ENCODE results near the gene SYNPO2. TPM values are rescaled to one million over a fixed set of nuclear protein-coding genes. Genes with fewer than 3 reads are reported as not detected.
"Not testable (repeated sequence)": the region's sequence is repeated elsewhere in the genome, so short reads cannot be mapped to it uniquely, and the experiment has no call there.

The SYNPO2 gene
- total and polyA plus RNA-seq, 2 of the 13 experiments (the other 11 are each of a cell fraction or from before 2014, with no cell fraction given): not detected

- H3K4me1 ChIP-seq (ENCODE audit: insufficient read depth, low read length); intact Hi-C loops (cut with micrococcal nuclease; ENCODE audit: unreplicated experiment); H3K27ac ChIP-seq (ENCODE audit: extremely low read length, insufficient read depth, low read length); H3K79me2 ChIP-seq (ENCODE audit: insufficient read depth, low read length); H3K4me2 ChIP-seq (ENCODE audit: low read depth, low read length); ATAC-seq; CTCF ChIA-PET (ENCODE audit: low intra/inter-chr PET ratio, low total read pairs); H3K4me3 ChIP-seq (replicated peaks in 1 of 3; ENCODE audit: insufficient read depth in 1 of 3, low read depth in 2 of 3, low read length in 3 of 3); BruUV-seq (replicated peaks); H3K9ac ChIP-seq (ENCODE audit: insufficient read depth, low read depth, low read length); DNase-seq (ENCODE audit: low spot score); H4K20me1 ChIP-seq (ENCODE audit: insufficient read depth, low read length); H3K27me3 ChIP-seq (ENCODE audit: control insufficient read depth in 1 of 2, insufficient read depth in 2 of 2, low read length in 2 of 2); H3K36me3 ChIP-seq (replicated peaks in 1 of 2; ENCODE audit: control insufficient read depth in 1 of 2, insufficient read depth in 2 of 2, low read length in 2 of 2); FAIRE-seq; POLR2A ChIA-PET; H2AFZ ChIP-seq (ENCODE audit: low read length); H3K9me3 ChIP-seq (ENCODE audit: low read length): not testable (repeated sequence)
- 85% methylated on average over 9 of the region's 24 CpGs for WGBS (ENCODE audit: low lambda C conversion rate)
- in situ Hi-C loops (cut with HindIII; ENCODE audit: extremely low pct_ligation_motif_present, low pct_unique_long_range_greater_than_20kb): loop anchor here (25.0 kb wide), 2 partner anchors 510 to 660 kb away; partner anchors contain the start of gene PDE5A
Observed at GRCh38 chr4:118977100-118977499, 88.4 kb downstream of the SYNPO2 start.

- H3K79me2 ChIP-seq (ENCODE audit: insufficient read depth, low read length): no peaks in the 10 kb centered on the region
- intact Hi-C loops (cut with micrococcal nuclease; ENCODE audit: unreplicated experiment): loop anchor here (5.0 kb wide), 2 partner anchors 323 to 493 kb away; a partner anchor contains a TSS
- 0 out of 5 replicates have a peak, but pooled peaks cover 0 to 1% of the 10 kb centered on the region in 2 experiments for H3K27me3 ChIP-seq (ENCODE audit: control insufficient read depth in 1 of 2, insufficient read depth in 2 of 2, low read length in 2 of 2)
- ChIA-PET CTCF (ENCODE audit: low intra/inter-chr PET ratio, low total read pairs) (no interaction called here), POLR2A (no interaction called here)
- no peaks in the 10 kb centered on the region for H3K36me3 ChIP-seq (replicated peaks in 1 of 2; ENCODE audit: control insufficient read depth in 1 of 2, insufficient read depth in 2 of 2, low read length in 2 of 2)
- H3K4me2 ChIP-seq (ENCODE audit: low read depth, low read length): no peak overlapping the region
- no peaks in the 10 kb centered on the region for H4K20me1 ChIP-seq (ENCODE audit: insufficient read depth, low read length)
- 17% methylated on average over 3 of the region's 3 CpGs for WGBS (ENCODE audit: low lambda C conversion rate)
- no peak overlapping the region for H3K27ac ChIP-seq (ENCODE audit: extremely low read length, insufficient read depth, low read length)
- ATAC-seq (no peak), FAIRE-seq (no peak), DNase-seq (ENCODE audit: low spot score) (no peak)
- H2AFZ ChIP-seq (ENCODE audit: low read length): no peak overlapping the region
- no TSS peak for BruUV-seq (replicated peaks)
- no peak overlapping the region for H3K9ac ChIP-seq (ENCODE audit: insufficient read depth, low read depth, low read length)
- in situ Hi-C loops (cut with HindIII; ENCODE audit: extremely low pct_ligation_motif_present, low pct_unique_long_range_greater_than_20kb): loop anchor here (10.0 to 25.0 kb wide), 4 partner anchors 315 to 1075 kb away; partner anchors contain the start of gene PDE5A
- H3K4me1 ChIP-seq (ENCODE audit: insufficient read depth, low read length): no peaks in the 10 kb centered on the region
- H3K9me3 ChIP-seq (ENCODE audit: low read length): no peaks in the 10 kb centered on the region
- H3K4me3 ChIP-seq (replicated peaks in 1 of 3; ENCODE audit: insufficient read depth in 1 of 3, low read depth in 2 of 3, low read length in 3 of 3): no peak overlapping the region
- TF ChIP-seq FOXO4 (CRISPR knock-in tag; conservative IDR thresholded peaks at IDR 0.05) (no peak), GATA4 (IDR thresholded peaks at IDR 0.05; ENCODE audit: borderline replicate concordance, low read depth) (no peak), HMGXB3 (CRISPR knock-in tag; IDR thresholded peaks at IDR 0.05; ENCODE audit: borderline replicate concordance) (no peak), KAT2B (IDR thresholded peaks at IDR 0.05; ENCODE audit: borderline replicate concordance, low read depth, low read length) (no peak), ZBTB42 (CRISPR knock-in tag; IDR thresholded peaks at IDR 0.05) (no peak), ZNF879 (CRISPR knock-in tag; IDR thresholded peaks at IDR 0.05) (no peak)
Observed at GRCh38 chr4:118979712-118980111, 91.1 kb downstream of the SYNPO2 start.

Measured in HepG2 (cell line).